GM18858 (cell line): Measurements from ENCODE around the gene TEAD4.

Experiments
- ATAC-seq: cut with Tn5 transposase; IDR thresholded peaks from one replicate; pipeline ENCODE4 v1.9.1; 2021; ENCODE audit not compliant: unreplicated experiment

The TEAD4 gene

DNA sequence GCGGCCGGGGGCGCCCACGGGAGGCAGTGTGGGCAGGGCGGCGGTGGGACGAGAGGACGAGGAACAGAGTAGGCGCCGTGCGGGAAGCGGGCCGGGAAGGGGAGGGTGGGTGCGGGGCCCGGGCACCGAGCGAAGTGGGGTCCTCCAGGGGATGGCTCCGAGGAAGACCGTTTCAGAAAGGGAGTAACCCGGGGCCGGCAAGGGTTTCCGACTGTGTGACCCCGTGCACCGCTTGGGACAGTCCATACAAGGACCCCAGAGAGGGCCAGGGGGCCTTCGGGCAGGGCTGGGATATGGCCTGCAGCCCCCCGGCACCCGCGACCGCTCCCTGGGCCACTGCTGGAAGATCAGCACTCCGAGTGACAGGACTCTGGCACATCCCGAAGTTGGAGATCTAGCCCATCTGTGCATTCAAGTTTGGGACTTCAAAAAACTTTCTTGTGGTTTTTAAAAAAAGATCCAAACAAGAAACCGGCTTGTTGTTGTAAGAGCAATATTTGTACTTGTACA, 118.4 kb downstream of the TEAD4 start:
- ATAC-seq = no peak

DNA sequence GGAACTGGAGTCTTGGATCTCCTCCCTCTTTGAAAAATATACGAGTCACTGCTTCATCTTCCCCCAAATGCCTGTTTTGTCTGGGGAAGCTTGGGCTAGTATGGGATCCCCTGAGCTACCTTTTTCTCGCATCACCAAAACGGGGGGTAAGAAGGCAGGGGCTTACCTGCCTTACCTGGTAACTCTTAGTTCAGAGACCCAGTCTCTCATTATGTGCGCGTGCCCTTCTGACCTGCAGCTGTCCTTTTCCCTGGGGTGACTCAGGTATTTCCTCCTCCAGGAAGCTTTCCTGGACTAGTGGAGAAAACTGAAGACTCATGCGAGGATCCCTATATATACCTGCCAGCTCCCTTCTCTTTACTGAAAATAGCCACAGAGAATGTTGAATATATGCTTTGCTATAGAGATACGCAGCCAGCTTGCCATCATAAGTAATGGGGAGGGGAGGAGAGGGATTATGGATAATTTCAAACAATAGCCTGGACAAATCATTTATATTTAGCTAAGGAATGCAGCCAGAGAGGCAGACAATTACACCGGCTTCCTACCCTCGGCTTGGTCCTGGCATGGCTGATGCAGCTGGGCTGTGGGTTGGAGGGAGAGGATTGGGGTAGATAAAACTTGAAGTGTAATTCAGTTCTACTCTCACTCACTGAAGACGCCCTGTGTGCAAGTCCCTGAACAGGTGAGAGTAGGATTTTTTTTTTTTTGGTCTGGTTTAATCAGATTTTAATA, 119.1 kb downstream of the TEAD4 start:
- no peak for ATAC-seq

DNA sequence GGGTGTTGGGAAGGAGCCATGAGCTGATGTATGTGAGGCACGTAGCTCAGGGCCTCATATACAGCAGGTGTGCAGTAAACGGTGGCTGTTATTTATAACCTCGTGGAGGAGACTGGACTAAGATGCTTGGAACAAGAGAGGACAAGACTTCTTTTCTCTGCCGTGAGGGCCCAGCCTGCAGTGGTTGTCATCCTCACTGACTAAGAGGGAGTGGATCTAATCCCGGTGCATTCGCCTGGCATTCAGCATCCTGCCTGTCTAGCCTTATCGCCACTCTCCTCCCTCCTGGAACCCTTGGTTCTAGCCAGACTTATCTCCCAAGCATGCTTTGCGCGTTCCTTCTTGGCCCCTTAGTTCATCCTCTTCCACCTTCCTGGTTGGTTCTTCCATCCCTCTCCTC, 121.9 kb downstream of the TEAD4 start:
- ATAC-seq = no peak

DNA sequence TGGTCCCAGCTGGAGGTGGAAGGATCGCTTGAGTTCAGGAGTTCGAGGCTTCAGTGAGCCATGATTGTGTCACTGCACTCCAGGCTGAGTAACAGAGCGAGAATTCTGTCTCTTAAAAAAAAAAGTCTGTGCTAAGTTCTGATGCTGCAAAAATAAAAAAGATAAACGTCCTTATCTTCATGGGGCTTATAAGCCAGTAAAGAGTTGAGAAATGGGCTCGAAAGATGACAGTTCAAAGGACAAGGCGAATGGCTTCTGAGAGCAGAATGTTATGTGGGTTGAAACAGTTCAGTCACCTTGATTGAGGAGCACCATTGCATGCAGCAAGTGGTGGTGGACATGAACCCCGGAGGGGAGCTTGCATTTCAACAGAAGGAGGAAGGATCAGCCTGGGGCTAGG, 122.7 kb downstream of the TEAD4 start:
- no peak for ATAC-seq

DNA sequence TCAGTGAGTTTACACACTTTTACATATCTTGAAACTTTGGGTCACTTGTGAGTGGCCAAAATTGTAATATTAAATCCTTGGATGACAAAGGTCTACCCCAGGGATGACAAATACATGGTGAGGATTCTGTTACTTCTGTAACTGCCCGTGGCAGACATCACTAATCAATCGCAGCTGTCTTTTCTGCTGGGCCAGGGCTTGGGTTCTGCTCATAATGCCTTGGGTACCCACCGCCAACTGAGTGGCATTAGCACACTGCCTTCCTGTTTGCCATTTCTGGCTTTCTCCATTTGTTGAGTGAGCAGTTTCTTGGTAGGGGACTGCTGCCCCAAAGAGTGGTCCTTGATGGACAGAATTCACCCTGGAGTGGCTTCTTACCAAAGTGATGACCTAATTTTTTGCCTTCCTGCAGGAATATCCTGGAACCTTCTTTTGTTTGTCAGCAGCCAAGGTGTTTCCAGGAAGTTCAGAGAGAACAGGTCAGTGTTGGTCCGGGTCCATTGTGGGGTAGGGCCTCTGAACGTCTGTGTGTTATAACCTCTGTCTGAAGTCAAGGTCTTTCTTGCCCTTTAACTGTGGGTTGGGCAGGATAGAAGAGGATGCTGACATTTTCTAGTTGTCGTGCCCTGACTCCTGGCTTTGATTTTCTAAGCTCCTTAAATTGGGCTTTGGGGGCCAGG, 124.2 kb downstream of the TEAD4 start:
- ATAC-seq = no peak

DNA sequence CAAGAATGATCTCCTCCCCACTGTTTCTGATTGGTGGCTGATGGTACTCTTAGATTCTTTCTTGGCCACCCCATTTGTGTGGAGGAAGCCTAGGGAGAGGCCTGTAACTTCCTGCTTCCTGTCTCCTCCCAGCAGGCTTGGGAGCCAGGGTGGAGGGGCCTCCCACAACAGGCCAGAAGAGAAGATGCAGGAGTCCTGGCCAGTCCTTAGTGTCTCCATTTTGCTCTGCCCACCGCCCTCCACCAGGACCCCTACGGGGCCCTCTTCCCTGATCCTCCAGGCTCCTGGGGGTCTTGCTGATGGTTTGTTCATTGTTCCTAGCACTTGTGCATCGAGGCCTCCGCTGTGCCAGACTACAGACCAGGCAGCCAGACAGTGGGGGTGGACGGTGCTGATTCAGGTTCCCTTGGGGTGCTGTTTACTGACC, 124.7 kb downstream of the TEAD4 start:
- no peak for ATAC-seq

DNA sequence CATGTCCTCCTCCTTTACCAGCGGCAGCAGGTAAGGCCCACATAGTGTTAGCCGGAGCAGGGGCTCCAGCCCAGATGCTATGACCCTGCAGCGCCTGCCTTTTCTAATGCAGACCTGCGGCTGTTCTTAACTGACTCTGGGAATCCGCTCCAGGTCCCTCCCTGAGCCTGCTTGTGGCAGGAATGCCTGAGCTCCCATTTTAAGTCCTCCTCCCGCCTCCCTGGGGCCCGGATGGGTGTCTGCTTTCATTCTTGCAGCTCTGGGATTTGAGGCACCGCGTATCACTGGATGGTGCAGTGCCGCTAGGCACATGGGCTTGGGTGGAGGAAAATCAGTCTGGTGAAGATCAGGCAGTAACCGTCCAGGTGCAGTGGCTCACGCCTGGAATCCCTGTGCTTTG, 125.5 kb downstream of the TEAD4 start:
- ATAC-seq = no peak

DNA sequence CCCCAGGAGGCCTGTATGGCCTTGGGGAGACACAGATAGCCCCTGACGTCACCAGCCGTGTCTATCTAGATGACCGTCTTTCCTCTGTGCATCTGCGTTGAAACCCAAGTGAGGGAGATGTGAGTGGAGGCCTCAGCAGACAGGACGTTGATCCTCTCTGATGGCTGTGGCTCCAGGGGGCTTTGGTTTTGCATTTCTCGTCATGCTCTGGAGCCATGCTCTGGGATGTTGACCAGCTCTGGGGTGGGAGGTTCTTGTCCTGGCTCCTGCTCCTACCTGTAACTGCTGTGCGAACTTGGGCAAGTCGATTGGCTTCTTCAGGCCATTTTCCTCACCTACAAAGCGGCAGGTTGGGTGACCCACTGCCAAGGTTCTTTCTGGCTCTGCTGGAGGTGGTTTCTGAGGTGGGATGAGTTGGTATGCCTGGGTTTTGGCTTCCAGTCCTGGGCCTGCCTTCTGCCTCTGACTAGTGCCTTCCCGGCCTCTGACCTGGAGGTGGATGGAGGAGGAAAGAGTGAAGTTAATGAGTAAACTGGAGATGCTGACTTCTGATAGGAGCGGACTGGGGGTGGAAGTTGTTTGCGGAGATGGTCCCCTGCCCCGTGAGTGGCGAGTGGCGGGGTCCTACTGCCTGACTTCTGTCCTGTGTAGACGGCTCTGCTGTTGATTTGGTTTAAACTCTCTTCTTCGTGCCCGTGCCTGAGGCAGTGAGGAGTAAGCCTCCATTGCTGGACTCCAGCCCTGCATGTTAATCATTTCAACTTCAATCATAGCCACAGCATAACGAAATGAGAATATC, 126.3 kb downstream of the TEAD4 start:
- ATAC-seq = no peak

DNA sequence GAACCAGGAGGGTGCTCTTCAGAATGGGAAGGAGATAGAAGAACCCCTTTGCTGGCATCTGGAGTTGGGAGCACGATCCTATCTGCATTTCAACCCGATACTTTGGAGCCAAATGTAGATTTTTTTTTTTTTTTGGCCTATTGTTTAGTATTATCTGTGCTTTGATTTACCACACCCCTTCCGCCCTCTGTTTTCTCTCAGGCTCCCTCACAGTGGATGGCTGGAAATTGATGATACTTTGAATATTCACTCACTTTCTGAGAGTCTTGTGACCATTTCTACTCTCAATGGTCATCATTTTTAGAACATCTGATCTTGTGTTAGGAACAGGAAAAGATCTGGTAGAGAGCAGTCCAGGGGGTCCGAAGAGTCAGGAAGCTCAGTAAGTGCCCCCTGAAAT, 127.0 kb downstream of the TEAD4 start:
- ATAC-seq = no peak

DNA sequence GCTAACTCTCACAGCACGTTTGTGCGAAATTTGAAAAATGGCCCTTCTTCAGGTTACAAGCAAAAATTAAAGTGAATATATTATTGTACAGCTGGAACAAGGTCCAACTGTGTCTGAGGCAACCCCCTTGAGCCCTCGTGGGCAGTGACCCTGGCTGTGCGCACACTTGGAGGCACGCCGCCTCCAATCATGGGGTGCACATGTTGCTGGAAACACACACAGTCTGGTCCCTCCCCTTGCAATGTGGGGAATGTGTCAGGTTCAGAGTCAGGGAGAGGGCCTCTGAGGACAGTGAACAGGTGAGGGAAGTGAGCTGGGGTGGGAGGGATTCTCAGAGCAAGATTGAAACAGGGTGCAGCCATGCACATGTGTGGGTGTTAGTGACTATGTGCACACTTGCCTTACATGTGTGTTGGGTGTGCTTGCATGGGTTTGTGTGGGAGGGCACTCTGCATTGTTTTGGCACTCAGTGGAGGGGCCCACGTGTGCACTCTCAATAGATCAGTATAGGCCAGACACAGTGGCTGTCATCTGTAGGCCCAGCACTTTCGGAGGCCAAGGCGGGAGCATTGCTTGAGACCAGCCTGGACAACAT, 127.6 kb downstream of the TEAD4 start:
- no peak for ATAC-seq

DNA sequence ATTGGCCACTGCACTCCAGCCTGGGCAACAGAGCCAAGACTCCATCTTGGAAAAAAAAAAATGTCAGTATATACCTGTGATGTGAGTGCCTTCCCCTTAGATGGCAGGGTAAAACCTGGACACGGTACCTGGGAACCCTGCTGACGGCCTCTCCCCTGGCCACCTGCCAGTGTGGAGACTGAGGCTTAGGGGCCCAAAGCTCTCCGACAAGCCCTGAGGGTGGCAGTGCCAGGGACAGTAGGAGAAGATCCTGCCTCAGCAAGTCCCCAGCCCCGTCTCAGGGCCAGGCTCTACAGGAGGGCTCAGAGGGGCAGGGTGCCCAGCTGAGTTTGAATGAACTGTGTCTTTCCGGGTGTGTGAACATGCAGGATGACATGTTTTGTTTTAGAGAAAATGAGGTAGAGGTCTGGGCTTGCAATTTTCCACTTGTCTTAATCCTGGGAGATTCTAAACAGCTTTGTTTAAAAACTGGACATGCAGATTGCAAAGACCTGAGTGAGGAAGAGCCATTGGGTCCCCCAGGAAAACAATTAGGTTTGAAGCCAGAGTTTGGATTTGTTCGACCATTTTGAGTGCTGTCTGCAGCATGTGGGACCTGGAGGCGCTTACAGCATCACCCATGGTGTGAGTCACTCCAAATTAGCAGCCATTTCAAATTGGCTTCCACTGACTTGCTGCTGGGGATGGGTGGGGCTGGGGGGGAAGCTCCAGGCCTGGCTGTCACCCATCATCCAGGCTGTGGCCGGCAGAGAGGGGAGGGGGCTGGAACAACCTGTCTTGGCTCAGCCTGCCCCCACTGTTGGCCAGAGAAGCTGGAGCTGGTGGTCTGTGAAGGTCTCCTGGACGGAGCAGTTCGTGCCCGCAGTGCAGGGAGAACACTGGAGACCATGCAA, 128.8 kb downstream of the TEAD4 start:
- ATAC-seq = no peak

DNA sequence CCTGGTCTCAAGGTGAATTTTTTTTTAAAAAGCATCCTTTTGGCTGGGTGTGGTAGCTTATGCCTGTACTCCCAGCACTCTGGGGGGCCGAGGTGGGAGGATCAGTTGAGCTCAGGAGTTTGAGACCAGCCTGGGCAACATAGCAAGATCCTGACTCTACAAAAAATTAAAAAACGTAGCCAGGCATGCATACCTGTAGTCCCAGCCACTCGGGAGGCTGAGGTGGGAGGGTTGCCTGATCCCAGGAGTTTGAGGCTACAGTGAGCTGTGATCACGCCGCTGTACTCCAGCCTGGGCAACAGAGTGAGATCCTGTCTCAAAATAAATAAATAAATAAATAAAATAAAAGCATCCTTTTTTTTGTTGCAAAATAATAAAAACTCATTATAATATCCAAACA, 130.4 kb downstream of the TEAD4 start:
- no peak for ATAC-seq
